HG02885 (cell line): ENCODE results near the gene FN3K.
A peak's percentile ranks its signal among the peaks of the same experiment; 100 is the strongest.
"Not testable (repeated sequence)": the region's sequence is repeated elsewhere in the genome, so short reads cannot be mapped to it uniquely, and the experiment has no call there.

ENCODE experiments used
- ATAC-seq: cut with Tn5 transposase; IDR thresholded peaks from one replicate; pipeline ENCODE4 v1.9.1; 2021; ENCODE audit warnings: mild to moderate bottlenecking; ENCODE audit not compliant: unreplicated experiment, poor library complexity

Gene FN3K

DNA sequence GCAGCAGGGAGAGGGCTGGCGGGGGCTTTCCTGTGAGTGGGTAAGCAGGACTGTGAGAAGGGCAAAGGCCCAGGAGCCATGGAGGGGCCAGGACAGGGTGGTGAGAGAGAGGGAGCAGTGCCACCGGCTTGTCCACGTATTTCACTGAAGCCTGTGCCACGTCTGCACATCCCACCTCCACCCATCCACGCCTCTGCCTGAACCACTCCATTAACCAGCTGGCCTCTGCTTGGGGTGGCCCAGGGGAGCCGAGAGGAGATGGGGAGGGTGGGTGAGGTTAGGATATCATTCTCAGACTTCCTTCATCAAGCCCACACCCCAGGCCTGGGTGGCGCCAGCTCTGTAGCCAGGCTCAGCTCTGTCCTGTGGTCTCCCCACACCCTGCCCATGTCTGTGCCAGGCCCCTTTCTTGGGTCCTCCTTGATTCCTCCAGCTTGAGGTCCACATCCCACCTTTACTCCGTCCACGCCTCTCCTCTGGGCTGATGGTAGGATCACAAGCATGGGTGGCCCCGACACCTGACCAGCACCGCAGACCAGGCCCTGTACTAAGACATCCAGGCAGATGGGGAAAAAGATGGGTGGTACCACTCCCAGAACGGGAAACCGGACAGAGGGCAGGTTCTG is 3.2 kb upstream of the FN3K start:
- no peak for ATAC-seq

DNA sequence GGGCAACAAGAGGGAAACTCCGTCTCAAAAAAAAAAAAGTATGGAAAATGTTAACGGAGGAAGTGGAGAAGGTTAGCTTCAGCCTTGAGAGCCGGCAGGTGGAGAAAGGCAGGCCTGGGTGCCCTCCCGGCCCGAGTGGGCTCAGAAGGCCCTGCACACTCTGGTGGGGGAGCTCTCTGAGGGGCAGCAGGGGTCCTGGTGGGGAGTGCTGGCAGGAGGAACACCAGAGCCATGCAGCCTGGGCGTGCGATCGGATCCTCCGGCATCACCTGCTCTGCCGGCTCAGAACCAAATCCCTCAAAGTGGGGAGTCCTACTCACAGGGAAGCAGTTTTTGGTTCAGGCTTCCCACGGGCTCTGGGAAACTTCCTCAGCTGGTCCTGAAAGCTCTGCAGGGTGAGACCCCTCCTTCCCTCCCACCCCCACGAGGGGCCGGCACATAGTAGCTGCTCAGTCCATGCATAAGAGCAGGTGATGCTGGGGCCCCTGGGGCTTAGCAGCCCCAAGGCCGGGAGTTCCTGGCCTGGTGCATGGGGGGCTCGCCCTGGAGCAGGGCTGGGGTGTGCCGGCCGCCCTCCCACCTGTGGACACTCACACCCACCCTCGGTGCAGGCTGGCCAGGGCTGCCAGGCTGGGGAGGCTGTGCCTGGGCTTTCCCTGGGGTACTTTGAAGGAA is 1.2 kb downstream of the FN3K start:
- ATAC-seq = no peak

DNA sequence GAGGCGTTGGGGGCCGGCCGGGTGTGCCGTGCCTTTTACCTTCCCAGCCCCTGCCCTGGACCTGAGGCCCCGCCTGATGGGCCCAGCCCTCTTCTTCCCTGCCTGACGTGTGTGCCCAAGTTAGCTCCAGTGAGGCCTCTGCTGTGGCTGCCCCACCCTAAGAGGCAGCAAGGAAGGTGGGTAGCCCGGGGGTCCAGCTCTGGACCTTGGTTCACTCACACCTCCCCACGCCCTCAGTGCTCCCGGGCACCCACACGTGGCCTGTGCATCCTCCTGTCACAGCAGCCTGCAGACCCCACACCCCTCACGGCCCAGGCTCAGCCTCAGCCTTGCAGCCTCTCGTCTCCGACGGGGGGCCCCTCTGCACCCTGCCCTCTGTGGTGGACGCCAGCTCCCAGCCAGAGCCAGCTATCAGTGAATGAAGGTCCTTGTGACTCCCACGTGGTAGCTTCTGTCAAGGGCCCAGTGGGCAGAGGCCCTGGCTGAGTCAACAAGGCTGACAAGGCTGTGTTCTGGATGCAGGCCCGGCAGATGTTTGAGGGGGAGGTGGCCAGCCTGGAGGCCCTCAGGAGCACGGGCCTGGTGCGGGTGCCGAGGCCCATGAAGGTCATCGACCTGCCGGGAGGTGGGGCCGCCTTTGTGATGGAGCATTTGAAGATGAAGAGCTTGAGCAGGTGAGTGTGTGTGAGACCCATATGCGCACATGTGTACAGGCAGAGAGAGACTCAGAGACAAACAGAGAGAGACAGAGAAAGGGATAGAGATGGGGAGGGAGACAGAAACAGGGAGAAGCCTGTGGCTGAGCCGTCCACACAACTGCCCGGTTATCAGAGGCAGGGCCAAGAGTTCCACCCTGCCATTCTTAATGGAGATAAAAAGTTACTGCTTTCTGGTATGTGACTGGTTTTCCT is 2.8 kb downstream of the FN3K start:
- ATAC-seq = no peak

DNA sequence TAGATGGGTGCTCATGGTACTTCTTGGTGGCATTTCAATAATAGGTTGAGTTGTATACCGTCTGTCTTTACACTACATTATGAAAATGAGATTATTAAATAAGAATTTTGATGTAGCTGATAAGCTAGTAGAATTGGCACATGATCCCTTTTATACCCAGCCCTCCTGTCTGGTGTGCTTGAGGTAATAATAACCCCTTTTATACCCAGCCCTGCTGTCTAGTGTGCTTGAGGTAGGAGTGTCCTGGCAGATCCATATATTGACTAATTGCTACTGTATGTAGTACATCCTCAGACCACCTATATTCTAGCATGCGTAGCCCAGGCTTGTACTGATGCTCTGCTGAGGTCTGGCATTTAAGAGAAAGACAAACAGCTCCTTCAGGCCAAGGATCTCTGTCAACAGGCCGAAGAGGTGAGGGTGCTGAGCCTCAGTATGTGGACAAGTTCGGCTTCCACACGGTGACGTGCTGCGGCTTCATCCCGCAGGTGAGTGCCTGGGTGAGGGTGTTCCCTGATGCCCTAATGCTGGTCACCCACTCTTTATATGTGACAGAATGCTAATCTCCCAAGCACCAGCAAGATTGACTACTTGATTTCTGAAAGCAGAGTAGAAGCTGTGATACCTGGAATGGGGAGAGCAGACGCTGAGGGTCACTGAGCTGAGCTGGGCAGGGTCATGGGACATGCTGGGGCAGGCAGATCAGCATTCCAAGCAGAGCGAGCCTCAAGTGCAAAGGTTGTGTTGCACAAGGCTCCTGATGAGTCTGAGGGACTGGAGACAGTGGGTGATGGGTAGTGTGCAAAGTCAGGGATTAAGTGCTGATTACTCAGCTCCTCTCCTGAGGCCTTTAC is 5.7 kb downstream of the FN3K start:
- ATAC-seq = no peak

DNA sequence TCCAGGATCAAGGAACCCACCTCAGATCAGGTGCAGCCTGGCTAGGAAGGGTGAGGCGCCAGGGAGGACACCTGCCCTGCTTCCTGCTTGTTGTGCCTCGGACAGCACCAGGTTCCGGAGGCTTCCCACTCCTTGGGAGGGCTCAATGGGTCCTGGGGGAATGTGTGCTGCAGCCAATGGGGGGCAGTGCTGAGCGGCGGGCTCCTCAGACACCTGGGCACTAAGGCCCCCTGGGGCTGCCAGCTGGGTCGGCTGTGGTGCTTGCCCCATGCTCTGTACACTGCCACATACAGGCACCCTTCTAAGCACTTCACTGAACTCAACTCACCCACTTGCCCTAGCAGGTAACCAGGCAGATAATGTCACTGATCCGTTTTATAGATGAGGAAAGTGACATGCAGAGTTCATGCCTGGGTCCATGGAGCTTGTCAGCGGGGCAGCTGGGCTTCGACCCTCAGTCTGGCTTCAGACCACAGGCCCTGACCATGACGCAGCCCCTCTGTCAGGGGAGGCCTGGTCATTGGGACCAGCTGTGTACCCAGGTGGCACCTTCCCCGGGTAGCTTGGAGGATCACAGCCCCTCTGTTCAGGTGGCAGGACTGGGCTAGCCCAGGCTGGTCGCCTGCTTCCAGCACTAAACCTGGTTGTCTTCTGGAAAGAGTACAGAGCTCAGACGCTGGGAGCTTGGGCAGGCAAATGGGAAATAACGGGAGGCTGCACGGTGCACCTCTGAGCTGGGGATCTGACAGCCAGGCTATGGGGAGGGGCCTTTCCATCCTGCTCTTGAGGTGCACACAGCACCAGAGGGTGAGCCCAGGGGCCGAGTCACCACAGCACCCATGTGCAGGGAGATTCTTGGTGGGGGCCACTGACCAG is 8.2 kb downstream of the FN3K start:
- no peak for ATAC-seq

DNA sequence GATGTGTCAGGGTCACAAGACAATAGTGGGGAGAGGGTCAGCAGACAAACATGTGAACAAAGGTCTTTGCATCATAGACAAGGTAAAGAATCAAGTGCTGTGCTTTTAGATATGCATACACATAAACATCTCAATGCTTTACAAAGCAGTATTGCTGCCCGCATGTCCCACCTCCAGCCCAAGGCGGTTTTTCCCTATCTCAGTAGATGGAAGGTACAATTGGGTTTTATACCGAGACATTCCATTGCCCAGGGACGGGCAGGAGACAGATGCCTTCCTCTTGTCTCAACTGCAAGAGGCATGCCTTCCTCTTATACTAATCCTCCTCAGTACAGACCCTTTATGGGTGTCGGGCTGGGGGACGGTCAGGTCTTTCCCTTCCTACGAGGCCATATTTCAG is 9.3 kb downstream of the FN3K start:
- ATAC-seq = not testable (repeated sequence)

DNA sequence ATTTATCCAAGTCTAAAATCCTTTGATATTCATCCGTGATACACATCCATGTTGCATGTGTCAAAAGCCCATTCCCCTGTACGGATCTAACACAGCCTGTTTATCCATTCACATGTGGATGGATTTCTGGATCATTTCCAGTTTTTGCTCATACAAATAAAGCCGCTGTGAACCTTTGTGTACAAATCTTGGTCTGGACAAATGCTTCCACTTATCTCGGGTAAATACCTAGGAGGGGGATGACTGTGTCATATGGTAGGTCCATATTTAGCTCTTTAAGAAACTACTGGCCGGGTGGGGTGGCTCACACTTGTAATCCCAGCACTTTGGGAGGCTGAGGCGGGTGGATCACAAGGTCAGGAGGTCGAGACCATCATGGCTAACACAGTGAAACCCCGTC is 10.1 kb downstream of the FN3K start:
- no peak for ATAC-seq

DNA sequence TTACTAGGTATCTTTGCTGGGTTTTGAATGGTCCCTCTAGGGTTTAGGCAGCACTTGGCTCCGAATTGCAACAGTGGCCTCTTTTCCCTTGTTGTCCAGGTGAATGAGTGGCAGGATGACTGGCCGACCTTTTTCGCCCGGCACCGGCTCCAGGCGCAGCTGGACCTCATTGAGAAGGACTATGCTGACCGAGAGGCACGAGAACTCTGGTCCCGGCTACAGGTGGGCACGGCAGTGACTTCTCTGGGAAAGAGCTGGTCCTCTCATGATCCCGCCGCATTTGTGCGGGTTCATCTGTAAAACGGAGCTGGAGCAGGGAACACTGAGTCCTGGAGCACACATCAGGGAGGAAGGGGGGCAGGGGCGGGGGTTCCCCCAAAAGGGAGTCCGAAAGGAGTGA is 13.3 kb downstream of the FN3K start:
- no peak for ATAC-seq

DNA sequence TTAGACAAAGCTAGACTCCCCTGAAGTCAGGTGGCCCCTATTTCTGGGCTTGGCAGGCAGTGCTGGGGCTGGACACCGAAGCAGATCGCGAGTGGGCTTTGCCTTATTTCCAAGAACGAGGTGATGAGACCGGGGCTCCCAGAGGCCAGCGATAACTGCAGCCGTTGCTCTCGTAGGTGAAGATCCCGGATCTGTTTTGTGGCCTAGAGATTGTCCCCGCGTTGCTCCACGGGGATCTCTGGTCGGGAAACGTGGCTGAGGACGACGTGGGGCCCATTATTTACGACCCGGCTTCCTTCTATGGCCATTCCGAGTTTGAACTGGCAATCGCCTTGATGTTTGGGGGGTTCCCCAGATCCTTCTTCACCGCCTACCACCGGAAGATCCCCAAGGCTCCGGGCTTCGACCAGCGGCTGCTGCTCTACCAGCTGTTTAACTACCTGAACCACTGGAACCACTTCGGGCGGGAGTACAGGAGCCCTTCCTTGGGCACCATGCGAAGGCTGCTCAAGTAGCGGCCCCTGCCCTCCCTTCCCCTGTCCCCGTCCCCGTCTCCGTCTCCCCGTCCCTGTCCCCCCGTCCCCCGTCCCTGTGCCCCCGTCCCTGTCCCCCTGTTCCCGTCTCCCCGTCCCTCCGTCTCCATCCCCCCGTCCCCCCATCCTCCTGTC is 15.0 kb downstream of the FN3K start:
- ATAC-seq = no peak

DNA sequence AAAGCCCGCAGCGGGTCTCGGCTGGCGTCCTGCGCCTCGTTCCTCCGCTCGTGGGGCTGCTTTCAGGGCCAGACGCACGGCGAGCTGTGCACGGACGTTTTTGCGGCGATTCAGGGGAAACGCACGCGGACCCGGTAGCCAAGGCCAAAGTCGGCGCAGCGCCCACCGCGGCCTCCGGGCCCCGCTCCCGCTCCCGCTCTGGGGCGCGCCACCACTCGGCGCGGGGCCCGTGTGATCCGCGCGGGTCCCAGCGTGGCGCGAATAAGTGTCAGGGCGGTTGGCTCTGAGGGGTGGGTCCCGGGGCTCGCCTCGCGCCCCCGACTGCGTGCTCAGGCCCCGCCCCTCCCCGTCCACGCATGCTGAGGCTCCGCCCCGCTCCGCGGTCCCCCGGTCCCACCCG is 15.8 kb downstream of the FN3K start:
- peak; percentile 46 for ATAC-seq

DNA sequence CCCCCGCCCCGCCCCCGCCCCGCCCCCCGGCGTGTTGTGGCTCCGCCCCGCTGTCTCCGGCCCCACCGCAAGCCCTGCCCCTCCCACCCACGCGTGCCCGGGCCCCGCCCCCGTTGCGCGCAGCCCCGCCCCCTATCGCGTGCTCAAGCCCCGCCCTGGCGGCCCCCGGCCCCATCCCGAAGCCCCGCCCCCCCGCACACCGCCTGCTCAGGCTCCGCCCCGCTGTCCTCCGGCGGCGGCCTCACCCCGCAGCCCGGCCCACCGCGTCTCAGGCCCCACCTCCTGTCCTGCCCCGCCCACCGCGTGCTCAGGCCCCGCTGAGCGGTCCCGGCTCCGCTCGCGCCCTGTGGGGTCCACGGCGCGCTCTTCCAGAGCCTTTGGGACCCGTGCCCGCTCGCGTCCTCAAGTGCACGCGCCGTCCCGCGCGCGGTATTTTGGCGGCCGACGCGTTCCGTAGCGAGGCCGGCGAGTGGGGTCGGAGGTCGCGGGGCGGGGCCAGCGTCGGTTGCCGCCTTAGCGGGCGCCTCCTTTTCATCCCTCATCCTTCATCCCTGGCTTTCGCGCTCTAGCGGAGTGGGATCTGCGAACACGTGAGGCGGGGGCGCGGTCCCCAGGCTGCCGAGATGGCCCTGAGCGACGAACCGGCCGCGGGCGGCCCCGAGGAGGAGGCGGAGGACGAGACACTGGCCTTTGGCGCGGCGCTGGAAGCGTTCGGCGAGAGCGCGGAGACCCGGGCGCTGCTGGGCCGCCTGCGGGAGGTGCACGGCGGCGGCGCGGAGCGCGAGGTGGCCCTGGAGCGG is 16.4 kb downstream of the FN3K start, which contains the start of gene TBCD:
TBCD (plus strand) TSS at position 495 of the 800 bp plus-strand sequence; CDS start at position 624, 129 bp downstream.
- ATAC-seq = peak; percentile 76

DNA sequence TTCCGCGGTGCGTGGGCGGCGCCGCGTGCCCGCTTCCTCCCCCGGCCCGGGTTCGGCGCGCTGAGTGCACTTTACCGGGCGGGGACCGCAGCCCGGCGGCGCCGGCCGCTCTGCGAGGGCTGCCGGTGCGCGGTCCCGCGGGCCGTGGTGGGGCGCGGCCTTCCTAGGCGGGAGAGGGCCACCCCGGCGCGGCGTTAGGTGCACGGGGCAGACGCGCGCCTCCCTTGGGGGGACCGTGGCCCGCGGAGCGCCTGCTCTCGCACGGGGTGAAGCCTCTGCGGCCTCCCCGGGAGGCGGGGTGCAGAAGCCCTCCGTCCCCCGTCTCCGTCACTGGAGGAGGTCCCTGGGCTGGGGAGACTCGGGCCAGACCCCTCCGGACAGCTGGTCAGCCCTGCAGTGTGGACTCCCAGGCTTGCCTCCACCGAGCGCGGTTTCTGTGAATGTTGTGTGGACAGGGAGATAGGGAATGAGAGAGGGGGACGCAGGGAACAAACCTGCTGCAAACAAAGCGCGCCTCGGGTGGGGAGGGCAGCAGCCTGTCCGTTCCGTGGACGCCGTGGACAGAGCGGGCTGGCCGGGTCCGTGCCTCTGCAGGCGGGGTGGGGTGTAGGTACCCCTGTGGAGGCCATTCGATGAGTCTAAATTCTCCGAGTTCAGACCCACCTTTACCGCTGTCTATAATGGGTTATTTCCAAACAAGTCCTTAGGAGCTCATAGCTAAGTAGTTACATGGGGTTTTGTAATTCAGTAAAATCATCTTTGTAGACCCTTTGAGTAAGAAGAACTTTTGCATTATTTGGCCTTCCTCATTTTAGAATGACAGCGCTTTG is 17.2 kb downstream of the FN3K start:
- no peak for ATAC-seq

DNA sequence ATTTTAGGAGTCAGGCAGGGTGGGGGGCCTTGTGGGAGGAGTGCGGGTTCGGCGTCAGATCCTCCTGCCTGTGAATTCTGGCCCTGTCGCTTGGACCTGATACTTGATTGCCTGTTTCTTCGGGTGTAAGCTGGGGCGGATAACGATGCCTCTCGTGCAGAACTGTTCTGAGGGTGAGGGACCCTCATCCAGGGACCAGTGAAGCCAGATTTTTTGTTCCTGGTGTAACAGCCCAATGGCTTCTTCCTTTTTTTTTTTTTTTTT is 17.7 kb downstream of the FN3K start:
- ATAC-seq = no peak

DNA sequence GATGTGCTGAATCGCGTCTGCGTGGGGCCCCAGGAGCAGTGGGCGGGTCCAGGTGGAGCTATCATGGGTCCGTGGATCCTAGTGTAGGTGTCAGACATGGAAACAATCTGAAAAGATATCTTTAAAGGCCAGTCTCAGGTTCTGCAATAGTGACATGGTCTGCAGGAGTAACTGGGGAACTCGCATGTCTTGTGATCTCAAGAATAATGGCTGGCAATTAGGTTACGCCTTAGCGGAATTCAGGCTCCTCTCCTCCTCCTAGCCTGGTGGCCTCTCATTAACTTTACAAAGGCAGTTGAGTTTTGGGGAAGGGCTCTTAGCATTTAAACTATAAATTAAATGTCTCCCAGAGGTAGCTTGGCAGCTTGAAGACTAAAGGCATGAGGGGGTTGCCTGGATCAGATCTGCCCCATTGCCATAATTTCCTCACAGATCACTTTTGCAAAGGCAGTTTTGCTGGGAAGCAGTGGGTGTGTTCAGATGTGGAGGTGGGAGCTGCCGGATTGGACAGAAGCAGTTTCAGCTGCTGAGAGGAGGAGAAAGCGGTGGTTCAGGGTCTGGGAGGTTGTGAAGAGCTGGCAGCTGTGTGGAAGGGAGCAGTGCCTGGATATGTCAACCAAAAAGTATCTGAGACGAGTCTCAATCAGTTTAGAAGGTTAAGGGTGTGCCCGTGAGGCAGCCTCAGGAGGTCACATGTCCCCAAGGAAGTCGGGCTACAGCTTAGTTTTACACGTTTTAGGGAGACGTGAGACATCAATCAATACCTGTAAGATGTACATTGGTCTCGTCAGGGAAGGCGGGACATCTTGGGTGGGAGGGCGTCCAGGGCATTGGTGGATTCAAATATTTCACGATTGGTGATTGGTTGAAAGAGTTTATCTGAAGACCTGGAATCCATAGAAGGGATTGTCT is 19.1 kb downstream of the FN3K start:
- ATAC-seq = no peak

DNA sequence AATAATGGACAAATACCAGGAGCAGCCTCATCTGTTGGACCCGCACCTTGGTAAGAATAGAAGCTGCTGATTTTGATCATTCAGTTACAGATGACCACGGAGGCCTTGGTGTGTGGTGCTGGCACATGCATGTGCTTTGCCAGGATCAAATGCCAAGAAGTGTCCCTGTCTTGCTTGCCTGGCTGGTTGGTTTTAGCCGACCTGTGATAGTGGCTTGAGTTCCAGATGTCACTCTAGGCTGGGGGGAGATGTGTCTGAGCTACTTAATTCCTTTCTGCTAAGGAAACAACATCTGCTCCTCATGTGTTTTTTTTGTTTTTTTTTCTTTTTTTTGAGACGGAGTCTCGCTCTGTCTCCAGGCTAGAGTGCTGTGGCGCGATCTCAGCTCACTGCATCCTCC is 20.8 kb downstream of the FN3K start:
- no peak for ATAC-seq

DNA sequence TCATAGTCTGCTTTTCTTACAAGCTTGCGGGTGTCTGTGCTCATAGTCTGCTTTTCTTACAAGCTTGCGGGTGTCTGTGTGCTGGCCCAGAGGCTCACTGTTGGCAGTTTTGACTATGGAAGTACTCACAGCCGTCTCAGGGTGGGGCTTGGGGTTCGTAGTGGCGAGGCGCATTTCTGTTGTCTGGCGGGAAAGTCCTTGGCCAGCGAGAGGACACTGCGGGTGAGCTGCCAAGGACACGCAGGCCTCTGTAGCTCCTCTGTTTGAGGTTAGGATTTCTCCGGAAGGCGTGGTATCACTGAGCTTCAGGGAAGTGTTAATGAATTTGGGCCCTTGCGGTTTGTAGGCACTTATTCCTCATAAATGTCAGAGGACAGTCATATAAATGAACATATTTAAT is 30.0 kb downstream of the FN3K start:
- ATAC-seq = no peak
